Measurements from ENCODE around the gene PECR. TPM values are rescaled to one million over a fixed set of nuclear protein-coding genes. Genes with fewer than 3 reads are reported as not detected.

Gene PECR
- total and polyA plus RNA-seq, 10 of the 15 experiments (the other 5 are each of a cell fraction or from before 2014, with no cell fraction given) = 7.6 to 37.4 (median 25.7) TPM

DNA sequence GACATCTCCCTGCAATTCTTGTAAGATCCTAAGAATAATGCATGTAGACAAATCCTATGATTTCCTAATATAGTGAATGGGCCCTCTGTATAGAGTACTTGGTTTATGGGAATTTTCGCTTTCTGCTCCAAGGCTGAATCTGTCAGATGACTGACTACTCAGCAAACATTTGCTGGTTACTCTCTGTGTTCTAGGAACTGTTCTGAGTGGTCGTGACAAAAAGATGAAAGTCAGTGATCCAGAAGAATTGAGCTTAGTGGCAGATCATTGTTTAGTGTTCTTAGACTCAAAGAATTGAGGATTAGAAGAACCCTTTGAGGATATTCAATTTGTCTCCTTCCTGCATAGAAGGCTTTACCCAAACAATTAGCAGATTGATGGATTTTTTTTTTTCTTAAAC lies 37.5 kb upstream of the PECR start (continued):
- TF ChIP-seq, protein P1, sequence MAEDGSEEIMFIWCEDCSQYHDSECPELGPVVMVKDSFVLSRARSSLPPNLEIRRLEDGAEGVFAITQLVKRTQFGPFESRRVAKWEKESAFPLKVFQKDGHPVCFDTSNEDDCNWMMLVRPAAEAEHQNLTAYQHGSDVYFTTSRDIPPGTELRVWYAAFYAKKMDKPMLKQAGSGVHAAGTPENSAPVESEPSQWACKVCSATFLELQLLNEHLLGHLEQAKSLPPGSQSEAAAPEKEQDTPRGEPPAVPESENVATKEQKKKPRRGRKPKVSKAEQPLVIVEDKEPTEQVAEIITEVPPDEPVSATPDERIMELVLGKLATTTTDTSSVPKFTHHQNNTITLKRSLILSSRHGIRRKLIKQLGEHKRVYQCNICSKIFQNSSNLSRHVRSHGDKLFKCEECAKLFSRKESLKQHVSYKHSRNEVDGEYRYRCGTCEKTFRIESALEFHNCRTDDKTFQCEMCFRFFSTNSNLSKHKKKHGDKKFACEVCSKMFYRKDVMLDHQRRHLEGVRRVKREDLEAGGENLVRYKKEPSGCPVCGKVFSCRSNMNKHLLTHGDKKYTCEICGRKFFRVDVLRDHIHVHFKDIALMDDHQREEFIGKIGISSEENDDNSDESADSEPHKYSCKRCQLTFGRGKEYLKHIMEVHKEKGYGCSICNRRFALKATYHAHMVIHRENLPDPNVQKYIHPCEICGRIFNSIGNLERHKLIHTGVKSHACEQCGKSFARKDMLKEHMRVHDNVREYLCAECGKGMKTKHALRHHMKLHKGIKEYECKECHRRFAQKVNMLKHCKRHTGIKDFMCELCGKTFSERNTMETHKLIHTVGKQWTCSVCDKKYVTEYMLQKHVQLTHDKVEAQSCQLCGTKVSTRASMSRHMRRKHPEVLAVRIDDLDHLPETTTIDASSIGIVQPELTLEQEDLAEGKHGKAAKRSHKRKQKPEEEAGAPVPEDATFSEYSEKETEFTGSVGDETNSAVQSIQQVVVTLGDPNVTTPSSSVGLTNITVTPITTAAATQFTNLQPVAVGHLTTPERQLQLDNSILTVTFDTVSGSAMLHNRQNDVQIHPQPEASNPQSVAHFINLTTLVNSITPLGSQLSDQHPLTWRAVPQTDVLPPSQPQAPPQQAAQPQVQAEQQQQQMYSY (CRISPR knock-in tag; IDR thresholded peaks at IDR 0.05) = no peak
- TF ChIP-seq RCOR1 (conservative IDR thresholded peaks at IDR 0.05; ENCODE audit: low read depth, low read length) = no peak
- TF ChIP-seq, protein P2, sequence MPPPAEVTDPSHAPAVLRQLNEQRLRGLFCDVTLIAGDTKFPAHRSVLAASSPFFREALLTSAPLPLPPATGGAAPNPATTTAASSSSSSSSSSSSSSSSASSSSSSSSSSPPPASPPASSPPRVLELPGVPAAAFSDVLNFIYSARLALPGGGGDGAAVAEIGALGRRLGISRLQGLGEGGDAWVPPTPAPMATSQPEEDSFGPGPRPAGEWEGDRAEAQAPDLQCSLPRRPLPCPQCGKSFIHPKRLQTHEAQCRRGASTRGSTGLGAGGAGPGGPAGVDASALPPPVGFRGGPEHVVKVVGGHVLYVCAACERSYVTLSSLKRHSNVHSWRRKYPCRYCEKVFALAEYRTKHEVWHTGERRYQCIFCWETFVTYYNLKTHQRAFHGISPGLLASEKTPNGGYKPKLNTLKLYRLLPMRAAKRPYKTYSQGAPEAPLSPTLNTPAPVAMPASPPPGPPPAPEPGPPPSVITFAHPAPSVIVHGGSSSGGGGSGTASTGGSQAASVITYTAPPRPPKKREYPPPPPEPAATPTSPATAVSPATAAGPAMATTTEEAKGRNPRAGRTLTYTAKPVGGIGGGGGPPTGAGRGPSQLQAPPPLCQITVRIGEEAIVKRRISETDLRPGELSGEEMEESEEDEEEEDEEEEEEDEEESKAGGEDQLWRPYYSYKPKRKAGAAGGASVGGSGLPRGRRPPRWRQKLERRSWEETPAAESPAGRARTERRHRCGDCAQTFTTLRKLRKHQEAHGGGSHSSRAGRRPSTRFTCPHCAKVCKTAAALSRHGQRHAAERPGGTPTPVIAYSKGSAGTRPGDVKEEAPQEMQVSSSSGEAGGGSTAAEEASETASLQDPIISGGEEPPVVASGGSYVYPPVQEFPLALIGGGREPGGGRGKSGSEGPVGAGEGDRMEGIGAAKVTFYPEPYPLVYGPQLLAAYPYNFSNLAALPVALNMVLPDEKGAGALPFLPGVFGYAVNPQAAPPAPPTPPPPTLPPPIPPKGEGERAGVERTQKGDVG (CRISPR knock-in tag; IDR thresholded peaks at IDR 0.05) = no peak
- TF ChIP-seq SMAD1 (IDR thresholded peaks at IDR 0.05; ENCODE audit: low read depth, partially characterized antibody) = no peak
- no peak for TF ChIP-seq ASH2L (IDR thresholded peaks at IDR 0.05; ENCODE audit: borderline replicate concordance, low read depth)
- no peak for TF ChIP-seq CHD2 (IDR thresholded peaks at IDR 0.05; ENCODE audit: borderline replicate concordance, low read depth, low read length)

Data from GM12878 (cell line).